ENCODE measurements around the gene CENPO.

GRCh38 chr2:24832521-24832920 is 39.3 kb downstream of the CENPO start:
- TF ChIP-seq POLR2A (IDR thresholded peaks at IDR 0.05), result no peak
- TF ChIP-seq CTCF (IDR thresholded peaks at IDR 0.05), result no peak
